Measurements from ENCODE around the gene UPF1.
"Not testable (repeated sequence)": the region's sequence is repeated elsewhere in the genome, so short reads cannot be mapped to it uniquely, and the experiment has no call there.

The UPF1 gene

DNA sequence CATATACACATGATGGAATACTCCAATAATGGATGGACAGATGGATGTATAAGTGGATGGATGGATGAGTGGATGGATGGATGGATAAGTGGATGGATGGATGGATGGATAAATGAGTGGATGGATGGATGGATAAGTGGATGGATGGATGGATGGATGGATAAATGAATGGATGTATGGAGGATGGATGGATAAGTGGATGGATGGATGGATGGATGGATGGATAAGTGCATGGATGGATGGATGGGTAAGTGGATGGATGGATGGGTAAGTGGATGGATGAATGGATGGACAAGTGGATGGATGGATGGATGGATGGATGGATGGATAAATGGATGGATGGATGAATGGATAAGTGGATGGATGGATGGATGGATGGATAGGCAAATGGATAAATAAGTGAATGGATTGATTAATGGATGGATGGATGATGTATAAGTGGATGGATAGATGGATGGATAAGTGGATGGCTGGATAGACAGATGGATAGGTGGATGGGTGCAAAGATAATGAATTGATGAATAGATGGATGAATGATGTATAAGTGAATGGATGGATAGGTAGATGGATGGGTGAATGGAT lies 32.3 kb upstream of the UPF1 start:
- no peak for DNase-seq (ENCODE audit: low spot score)

DNA sequence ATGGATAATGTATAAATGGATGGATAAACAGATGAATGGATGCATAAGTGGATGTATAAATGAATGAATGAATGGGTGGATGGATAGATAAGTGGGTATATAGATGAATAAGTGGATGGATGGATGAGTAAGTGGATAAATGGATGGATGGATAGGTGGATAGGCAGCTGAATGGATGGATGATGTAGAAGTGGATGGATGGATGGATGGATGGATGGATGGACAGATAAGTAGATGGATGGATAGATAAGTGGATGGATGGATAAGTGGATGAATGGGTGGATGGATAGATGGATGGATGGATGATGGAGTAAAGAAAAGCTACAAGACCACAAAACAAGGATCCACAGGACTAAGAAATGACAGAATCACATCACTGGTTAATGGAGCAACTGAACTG lies 31.7 kb upstream of the UPF1 start:
- no peak for DNase-seq (ENCODE audit: low spot score)

DNA sequence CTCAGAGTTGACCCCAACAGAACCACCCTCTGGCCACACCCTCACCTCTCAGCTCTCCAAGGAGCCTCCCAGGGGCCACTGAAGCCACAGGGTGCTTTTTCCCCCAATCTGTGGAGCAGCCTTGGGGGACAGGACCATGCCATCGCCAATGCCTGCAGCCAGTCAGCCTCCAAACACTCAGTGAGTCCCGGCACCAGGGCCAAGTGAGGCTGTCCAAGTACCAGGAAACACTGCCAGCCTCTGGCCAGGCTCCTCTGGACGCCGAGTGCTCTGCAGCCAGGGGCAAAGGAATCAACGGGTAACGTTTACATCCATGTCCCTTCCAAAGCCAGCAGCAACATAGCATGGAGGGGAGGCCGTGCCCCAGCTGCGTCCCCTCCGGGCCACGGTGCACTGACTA lies 31.1 kb upstream of the UPF1 start:
- DNase-seq (ENCODE audit: low spot score): no peak

DNA sequence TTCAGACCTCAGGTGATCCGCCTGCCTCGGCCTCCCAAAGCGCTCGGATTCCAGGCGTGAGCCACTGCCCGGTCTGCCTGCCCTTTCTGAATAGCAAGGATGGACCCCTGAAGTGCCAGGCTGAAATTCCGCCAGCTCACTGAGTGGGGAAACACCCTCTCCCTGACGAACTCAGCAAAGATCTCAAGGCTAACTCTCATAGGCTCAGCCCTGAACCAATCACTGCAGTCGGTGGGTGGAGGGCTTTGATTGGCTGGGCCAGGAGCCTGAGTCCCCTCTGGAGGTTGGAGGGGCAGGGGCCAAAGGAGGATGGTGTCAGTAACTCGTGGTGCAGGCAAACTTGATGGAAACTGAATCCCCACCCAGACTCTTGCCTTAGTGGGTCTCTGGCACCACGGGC lies 29.4 kb upstream of the UPF1 start:
- DNase-seq (ENCODE audit: low spot score): no peak

DNA sequence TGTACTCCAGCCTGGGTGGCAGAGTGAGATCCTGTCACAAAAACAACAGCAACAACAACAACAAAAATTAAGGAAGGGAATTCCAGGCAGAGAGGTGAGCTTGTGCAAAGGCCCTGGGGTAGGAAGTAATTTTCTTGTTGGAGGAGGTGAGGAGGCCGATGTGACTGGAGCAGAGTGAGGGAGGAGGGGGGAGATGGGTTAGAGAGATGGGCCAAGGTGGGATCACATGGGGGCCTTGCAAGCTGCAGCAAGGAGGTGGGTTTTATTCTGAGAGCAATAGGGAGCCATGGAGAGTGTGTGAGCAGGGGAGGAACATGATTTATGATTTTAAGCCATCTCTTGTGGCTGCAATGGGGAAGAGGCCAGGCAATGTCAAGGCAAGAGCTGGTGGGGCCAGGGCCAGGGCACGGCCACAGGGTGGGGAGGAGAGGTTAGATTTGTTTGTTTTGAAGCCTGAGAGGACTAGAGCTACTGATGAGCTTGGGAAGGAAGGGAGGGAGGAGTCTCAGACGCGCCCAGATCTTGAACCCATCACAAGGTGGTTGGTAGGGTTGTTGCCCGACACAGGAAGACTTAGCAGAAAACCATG lies 28.1 kb upstream of the UPF1 start:
- DNase-seq (ENCODE audit: low spot score): no peak

DNA sequence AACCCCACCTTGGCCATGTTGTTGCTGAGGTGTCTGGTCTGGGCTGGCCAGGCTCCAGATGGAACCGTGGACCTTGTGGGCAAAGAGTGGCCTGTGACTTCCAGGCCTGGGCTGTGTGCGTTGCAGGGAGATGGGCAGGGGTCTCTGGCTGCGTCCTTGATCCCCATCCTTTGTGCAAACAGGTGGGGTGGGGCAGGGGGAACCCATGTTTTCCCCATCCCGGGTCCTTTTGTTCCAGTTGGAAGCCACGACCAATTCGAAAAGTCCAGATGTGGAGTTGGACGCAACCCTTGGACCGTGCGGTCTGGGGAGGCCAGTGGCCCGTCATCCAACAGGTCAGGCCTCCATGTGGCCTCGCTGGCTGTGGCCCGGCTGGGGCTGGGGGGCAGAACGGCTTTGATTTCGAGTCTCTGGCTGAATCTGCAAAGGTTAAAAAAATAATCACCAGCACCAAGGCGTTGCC lies 27.6 kb upstream of the UPF1 start:
- DNase-seq (ENCODE audit: low spot score): no peak

DNA sequence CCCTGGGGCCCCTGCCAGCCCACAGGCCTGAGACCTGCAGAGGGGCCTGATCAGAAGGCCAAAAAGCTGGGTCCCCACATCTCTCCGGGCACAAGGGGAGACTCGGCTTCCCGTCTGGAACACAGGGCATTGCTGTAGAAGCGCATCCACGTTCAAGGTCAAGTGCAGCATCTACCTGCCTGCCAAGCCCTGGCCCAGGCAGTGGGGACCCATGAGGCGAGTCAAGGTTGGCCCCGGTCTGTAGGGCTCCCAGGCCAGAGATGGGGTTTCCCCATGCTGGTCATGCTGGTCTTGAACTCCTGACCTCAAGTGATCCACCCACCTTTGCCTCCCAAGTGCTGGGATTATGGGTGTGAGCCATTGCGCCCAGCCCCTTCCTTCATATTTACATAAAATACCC lies 27.1 kb upstream of the UPF1 start:
- DNase-seq (ENCODE audit: low spot score): no peak

DNA sequence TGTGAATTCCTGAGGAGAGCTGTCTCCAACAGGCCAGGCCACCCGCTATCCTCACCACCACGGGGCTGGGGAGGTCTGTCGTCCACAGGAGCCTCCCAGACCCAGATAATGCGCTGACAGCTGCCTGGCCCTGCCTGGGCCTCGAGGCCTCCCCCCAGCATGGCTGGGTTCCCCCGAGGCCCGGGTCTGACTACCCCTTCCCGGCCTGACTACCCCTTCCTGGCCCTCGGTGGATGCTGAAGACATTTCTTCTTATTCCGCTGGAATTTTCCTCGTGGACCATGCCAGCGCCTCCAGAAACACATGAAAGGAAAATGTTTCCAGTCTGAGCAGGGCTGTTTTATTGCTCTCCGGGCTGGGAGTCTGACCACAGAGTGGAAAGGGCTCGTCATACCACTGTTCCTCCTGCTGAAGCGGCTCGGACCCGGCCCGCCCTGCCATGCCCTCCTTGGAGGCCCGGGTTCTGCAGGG lies 23.9 kb upstream of the UPF1 start:
- DNase-seq (ENCODE audit: low spot score): no peak

DNA sequence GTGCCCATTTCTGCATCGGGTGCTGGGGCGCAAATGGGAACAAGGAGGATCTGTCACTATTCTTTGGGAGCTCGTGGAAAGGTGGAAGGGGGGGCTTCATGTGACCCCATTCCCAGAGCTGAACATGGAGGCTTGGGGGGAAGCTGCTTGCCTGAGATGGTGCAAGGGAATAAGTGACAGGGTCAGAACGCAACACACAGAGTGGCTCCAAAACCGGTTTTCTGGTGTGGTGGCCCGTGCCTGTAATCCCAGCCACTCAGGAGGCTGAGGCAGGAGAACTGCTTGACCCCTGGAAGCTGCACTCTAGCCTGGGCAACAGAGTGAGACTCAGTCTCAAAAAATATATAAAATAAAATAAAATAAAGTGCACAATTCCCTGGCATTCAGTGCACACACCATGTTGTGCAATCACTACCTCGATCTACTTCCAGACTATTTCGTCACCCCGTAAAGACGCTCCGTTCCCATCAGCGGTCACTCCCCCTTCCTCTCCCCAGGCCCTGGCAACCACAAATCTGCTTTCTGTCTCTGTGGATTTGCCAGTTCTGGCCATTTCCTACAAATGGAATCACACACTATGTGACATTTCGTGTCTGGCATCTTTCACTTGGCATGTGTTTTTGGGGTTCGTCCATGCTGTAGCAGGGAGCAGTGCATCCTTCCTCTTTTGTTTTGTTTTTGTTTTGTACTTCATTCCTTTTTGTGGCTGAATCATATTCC lies 22.4 kb upstream of the UPF1 start:
- DNase-seq (ENCODE audit: low spot score): no peak

DNA sequence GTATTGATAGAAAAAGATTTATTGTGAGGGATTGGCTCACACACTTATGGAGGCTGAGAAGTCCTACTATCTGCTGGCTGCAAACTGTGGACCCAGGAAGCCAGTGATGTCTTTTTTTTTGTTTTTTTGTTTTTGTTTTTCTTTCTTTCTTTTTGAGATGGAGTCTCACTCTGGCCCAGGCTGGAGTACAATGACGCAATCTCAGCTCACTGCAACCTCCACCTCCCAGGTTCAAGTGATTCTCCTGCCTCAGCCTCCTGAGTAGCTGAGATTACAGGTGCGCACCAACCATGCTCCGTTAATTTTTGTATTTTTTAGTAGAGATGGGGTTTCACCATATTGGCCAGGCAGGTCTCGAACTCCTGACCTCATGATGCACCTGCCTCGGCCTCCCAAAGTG lies 20.1 kb upstream of the UPF1 start:
- not testable (repeated sequence) for DNase-seq (ENCODE audit: low spot score)

DNA sequence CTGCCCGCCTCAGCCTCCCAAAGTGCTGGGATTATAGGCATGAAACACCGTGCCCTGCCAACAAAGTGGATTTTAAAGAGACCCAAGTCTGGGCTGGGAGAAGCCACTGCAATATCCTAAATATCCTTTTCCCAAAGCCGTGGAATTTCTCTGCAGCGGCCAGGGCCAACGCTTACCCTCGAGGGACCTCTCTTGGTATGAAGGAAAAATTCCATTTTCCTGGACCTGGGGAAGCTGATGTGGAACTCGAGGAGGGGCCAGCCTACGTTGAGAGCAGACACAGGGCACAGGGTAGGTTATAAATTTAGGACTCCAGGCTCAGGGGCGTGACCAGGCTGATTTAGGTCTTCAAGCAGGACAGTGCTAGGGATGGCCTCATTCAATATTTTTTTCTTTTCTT lies 17.7 kb upstream of the UPF1 start:
- no peak for DNase-seq (ENCODE audit: low spot score)

DNA sequence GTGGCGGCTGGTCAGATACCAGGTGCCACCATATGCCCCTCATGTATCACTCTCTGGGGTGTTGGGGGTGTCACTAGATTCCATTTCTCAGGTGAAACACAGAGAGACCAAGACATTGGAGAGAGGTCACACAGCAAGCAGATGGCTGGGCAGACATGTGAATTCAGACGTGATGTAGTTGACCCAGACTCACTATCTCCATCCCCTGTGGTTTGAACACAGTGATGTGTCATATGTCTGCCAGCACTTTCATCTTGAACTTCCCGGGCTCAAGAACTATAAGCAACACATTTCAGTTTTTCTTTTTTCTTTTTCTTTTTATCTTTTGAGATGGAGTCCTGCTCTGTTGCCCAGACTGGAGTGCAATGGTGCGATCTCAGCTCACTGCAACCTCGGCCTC lies 16.1 kb upstream of the UPF1 start:
- no peak for DNase-seq (ENCODE audit: low spot score)

DNA sequence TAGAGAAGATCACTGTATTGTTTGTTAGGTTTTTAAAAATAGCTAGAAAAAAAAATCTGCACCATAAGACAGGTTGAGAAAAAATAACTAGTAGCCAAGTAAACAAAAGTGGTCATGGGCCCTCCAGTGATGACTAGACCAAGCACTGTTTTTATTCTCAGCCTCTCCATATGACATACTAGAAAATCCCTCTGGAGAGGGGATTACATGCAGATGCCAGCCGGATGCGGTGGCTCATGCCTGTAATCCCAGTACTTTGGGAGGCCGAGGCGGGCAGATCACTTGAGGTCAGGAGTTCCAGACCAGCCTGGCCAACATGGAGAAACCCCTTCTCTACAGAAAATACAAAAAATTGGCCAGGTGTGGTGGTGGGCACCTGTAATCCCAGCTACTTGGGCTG lies 15.1 kb upstream of the UPF1 start:
- not testable (repeated sequence) for DNase-seq (ENCODE audit: low spot score)

DNA sequence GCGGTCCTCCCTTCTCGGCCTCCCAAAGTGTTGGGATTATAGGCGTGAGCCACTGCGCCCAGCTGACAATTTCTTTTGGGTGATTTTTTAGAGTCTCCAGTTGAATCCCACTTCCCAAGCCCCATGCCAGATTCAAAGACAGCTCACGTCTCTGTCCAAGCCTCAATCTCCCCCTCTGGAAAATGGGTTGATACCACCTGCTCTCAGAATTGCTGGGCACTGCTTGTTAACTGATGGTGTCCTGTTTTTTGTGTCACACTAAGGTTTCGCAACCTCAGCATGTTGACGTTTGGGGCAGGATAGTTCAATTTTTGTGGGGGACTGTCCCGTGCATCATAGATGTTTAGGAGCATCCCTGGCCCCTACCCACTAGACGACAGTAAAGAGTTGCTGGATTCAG lies 14.2 kb upstream of the UPF1 start:
- no peak for DNase-seq (ENCODE audit: low spot score)

DNA sequence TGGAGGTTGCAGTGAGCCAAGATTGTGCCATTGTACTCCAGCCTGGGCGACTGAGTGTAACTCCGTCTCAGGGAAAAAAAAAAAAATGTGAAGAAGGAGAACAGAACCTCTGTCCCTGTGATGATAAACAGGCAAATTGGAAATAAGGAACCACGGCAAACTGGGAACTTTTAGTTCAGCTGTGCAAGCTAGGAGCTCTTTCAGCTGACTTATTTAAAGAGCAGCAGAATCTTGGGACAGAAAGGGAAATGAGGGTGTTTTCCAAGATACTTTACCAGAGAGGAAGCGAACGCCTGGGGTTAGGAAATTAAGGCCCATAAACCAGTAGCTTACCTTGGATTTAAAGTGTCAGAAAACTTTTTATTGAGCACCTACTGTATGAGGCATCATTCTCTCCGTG lies 3.0 kb upstream of the UPF1 start:
- DNase-seq (ENCODE audit: low spot score): no peak

DNA sequence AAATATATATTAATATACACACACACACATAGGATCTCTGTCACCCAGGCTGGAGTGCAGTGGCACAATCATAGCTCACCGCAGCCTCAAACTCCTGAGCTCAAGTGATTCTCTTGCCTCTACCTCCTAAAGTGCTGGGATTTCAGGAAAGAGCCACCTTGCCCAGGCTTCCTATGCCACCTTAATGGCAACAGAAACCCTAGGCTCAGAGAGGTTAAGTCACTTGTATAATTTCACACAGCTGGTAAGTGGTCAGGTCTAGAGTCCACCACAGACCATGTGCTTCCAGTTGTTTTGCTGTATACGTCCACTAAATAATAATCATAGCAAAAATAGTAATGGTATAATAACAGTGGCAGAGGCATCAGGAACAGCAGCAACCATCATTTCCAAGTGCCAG lies 1.3 kb upstream of the UPF1 start:
- no peak for DNase-seq (ENCODE audit: low spot score)

DNA sequence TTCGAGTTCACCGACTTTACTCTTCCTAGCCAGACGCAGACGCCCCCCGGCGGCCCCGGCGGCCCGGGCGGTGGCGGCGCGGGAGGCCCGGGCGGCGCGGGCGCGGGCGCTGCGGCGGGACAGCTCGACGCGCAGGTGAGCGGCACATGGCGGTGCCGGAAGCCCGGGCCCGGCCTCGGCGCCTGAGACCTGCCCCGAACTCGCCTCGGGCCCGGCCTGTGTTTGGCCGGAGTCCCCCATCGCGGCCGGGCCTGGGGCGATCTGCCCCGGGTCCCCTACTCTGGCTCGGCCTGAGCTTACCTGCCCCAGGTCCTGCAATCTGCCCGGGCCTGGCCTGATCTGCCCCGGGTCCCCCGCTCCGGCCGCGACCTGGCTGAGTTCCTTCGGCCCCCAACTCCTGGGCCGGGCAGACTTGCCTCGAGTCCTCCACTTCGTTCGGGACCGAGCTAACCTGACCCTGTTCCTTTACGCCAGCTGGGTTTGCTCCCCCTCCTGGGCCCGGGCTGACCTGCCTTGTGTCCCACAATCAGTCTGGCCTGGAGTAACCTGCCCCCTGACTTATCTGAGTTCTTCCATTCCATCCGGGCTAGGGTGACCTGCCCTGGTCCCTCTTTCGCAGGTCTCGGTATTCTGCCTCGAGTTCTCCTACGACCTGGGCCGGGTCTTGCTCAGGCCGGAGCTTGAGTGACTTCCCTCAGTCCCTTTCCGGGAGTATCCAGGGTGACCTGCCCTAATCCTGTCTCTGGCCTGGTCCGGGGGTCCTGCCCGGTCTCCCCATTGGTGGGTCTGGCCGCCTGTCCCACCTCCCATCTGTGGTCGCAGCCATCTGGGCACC lies 764 bp downstream of the UPF1 start:
- no peak for DNase-seq (ENCODE audit: low spot score)

DNA sequence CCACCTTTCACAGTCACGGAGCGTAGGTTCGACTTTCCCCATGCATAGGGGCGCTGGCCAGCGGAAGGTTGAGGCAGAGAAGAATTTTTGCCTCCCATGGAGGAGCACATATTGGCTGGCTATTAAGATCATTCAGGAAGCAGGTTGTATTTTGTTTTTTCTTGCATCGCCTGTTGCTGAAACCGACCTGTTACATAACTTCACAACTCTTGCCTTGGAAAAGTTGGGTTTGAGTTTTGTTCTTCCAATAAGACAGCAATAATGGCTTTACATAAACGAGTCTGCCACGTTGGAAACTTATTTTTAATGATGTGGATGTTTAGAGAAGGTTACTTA lies 1.4 kb downstream of the UPF1 start:
- DNase-seq (ENCODE audit: low spot score): no peak

DNA sequence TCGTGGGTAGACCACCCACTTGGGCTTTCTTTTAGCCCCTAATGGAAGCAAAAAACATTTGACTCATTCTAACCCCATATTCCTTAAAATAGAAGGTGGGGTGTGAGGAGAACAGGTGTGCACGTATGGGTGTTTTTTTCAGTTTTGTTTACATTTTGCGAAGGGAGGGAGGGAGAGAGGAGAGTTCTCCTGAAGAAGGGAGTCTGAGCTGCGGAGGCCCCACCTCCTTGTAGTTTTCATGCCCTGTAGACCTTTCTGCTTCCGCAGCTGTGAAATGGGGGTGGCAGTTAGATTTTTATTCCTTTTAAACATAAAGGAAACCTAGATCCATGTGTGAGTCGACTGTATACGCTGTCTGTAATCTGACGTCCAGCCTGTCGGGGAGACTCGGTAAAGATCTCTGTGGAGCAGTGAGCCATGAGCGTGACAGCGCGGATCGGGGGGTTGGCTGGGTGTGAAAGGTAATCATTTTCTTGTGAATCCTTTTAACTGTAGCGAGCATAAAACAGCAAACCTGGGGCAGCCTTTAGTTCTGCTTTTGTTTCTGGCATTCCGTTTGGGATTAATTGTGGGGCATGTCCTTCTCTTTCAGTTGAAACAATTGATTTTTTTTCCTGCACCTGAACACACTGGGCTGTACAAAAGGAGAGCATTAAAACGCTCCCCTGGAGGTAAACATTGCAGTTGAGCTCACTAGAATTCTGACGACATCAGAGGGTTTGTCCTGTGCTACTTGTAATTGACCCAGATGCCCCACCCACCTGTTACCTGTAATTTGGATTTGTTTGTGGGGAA lies 2.3 kb downstream of the UPF1 start:
- no peak for DNase-seq (ENCODE audit: low spot score)

DNA sequence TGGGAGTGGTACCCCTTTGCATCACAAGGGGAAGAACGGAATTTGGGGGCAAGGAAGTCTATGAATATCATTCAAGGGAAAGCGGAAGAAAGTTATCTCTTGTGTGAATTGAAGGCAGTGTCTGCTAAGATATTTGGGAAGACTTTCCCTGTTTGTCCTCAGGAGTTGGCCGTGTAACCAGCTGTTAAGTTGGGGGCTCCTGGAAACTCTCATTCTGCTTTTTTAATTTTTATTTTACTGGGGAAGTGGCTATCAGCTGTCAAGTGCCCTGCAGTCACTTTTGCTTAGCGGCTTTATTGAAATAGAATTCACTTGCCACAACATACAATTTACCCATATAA lies 2.9 kb downstream of the UPF1 start:
- DNase-seq (ENCODE audit: low spot score): no peak

DNA sequence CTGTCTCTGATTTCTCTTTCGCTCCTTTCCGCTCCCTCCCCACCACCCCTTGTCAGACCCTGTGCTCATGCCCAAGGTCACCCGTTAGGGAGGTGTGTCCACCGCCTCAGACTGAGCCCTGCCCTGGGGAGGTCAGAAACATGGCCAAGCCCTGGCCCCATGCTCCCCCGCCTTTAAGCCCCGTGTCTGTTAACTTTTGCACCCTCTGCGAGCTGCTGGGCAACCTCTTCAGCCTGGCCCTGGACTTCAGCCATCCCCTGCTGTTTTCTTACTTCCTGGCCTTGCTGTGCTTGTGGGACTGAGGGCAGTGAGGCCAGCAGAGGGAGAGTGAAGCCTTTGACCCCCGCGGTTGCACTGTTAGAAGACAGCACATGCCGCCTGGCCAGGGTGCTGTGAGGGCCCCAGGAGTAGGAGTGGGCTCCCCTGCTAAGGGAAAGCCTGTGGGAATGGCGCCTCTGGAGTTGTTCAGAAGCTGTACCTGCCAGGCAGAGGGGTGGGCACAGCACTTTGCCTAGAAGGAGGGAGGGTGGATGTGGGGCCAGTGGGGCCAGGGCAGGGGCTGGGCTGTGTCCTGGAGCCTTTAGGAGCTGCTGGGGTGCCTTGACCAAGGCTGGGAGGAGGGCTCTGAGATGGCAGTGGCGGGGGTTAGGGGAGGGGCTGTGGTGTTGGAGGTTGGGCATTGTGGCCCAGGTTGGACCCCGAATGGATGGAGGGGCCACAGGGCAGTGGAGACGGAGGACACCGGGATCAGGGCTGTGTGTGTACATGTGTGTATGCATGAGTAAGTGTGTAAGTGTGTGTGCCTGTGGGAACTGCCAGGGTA lies 7.9 kb downstream of the UPF1 start:
- no peak for DNase-seq (ENCODE audit: low spot score)
